ENCODE data around the gene C10orf62.
"Not testable (repeated sequence)": the region's sequence is repeated elsewhere in the genome, so short reads cannot be mapped to it uniquely, and the experiment has no call there.

The C10orf62 gene

DNA sequence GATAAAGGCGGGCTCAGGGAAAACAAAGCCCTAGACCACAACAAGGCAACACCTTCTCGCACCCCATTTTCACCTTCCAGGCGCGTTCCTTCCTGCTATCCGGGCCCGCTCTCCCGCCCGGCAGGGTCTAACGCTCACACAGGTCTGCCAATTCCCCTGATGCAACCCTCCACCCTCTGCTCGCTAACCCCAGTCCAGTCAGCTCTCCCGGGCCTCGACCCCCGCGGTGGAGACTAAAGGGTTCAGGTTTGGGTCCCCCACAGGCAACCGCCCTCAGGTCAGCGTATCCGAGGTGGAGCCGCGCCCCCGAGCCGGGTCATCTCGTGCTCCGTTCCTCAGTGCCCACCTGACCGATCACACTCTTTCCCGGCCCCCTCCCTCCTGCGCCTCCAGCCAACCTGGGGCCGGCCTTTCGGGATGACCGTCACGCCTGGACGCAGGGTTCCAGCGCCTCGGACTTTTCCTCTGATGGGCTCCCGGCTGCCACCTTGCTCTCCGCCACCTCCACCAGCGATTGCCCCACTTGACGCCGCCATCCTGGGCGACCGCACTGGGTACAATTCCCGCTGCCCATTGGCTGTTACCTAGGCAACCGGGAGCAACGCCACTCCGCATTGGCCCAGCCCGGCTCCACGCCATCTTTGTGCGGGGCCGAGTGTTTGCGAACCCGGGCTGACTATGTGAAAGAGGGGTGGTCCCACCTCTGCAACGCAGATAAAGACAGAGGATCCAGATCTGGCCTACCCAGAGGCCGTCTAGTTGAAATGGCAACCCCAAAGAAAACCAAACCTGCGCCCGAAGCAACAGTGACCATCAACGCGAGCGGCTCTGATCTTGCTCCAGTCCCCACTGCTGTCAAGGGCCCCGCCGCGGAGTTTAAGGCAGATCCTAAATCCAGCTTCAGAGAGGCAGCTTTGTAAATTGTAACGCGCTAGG lies 43.7 kb downstream of the C10orf62 start, which contains the start of gene MORN4:
Gene MORN4 (minus strand): TSS at position 552 of the 936 bp plus-strand sequence. CDS start 13,847 bp downstream, outside the sequence.
- peak; percentile 75 for DNase-seq

- no peak for DNase-seq
Measured at GRCh38 chr10:97633921-97634320, 44.4 kb downstream of the C10orf62 start.

DNA sequence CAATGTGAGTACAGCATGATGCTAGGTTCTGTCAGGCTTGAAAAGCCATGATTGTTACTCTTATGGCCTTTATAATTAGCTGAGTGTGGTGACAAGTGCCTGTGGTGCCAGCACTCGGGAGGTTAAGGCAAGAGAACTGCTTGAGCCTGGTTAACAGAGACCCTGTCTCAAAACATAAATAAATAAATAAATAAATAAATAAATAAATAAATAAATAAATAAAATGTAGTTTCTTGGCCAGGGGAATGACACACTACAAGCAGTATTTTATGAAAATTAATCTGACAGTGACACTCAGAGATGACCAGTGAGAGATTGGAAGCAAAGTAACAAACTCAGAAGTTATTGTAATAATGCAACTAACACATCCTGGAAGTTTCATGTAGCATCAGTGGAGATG lies 46.1 kb downstream of the C10orf62 start:
- DNase-seq = no peak

DNA sequence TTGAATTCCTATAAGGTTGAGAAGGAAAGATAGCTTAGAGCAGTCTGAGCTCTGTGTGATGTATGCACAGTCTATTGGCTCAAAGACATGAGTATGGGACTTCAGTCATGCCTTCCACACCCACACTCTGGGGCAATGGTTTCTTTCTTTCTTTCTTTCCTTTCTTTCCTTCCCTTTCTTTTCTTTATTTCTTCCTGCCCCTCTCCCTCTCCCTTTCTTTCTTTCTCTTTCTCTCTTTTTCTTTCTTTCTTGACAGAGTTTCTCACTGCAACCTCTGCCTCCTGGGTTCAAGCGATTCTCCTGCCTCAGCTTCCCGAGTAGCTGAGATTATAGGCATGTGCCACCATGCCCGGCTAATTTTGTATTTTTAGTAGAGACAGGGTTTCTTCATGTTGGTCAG lies 49.6 kb downstream of the C10orf62 start:
- not testable (repeated sequence) for DNase-seq

GRCh38 chr10:97640174-97640867 lies 50.8 kb downstream of the C10orf62 start, which contains the start of gene PI4K2A:
Gene PI4K2A (plus strand): TSS chr10:97640671. CDS start chr10:97640743, 72 bp downstream.
- DNase-seq = peak; percentile 98

Data from activated T-cell treated with anti-CD3 and anti-CD28 coated beads for 4 hours (primary cell).